Uterus (tissue), 4 donors: Measurements from ENCODE around the gene LSM6. TPM values are rescaled to one million over a fixed set of nuclear protein-coding genes. Genes with fewer than 3 reads are reported as not detected.

ENCODE experiments used
- DNase-seq, 2 donors: peaks; one replicate each; pipeline ENCODE4 v3.0.0-alpha.2; 2019 to 2020
- H3K27ac ChIP-seq, 2 donors: fragments of 200-600 bp; sonication (generic); 1 replicate in 1 of 2; 2 replicates in 1 of 2; pipeline ENCODE4 v1.5.1; 2016 to 2018
- H3K27me3 ChIP-seq, 2 donors: fragments of 200-600 bp; sonication (generic); one replicate each; pipeline ENCODE4 v1.5.1; 2018 to 2019; ENCODE audit warnings: control low read depth in 1 of 2
- H3K36me3 ChIP-seq, 2 donors: fragments of 200-600 bp; sonication (generic); one replicate each; pipeline ENCODE4 v1.5.1; 2019; ENCODE audit warnings: control low read depth in 1 of 2
- H3K4me1 ChIP-seq, 2 donors: fragments of 200-600 bp; sonication (generic); one replicate each; pipeline ENCODE4 v1.5.1; 2018 to 2019; ENCODE audit warnings: control low read depth in 1 of 2
- H3K4me3 ChIP-seq, 2 donors: fragments of 200-600 bp; sonication (generic); 1 replicate in 1 of 2; 2 replicates in 1 of 2; pipeline ENCODE4 v1.5.1; 2018 to 2019; ENCODE audit warnings: mild to moderate bottlenecking in 1 of 2
- H3K9me3 ChIP-seq, 2 donors: fragments of 200-600 bp; sonication (generic); one replicate each; pipeline ENCODE4 v1.5.1; 2019; ENCODE audit warnings: control low read depth in 1 of 2
- CTCF ChIP-seq, 4 experiments: fragments of 200-600 bp in 2 of 4; fragments of 450-650 bp in 2 of 4; sonication (generic) in 2 of 4; IDR thresholded peaks; one replicate each; pipeline ENCODE4 v1.5.1; 2016 to 2019; ENCODE audit warnings: antibody characterized with exemption in 4 of 4, mild to moderate bottlenecking in 2 of 4, moderate library complexity in 1 of 4
- POLR2A ChIP-seq, 2 donors: fragments of 450-650 bp; IDR thresholded peaks; one replicate each; pipeline ENCODE4 v1.6.1; 2016; ENCODE audit warnings: antibody characterized with exemption in 2 of 2, mild to moderate bottlenecking in 1 of 2, moderate library complexity in 1 of 2
- intact Hi-C: fragments of 100-400 bp; cut with DNase I; formaldehyde crosslinking; loops from one replicate; pipeline ENCODE4 v1.15.1; 2023; ENCODE audit warnings: low total_unique reads
- total RNA-seq, 4 donors: library from RNA; depleted of rRNA in 3 of 4; stranded (reverse); fragments of >200 nt in 3 of 4; gene quantifications; one replicate each; pipeline versions ENCODE4 v1.1.0 to v1.2.4, GENCODE V29; 2014 to 2023
- donor health status: DM: yes; HTN: yes; CAD: no.

Gene LSM6
- total RNA-seq, 4 donors from 2014 or later: 8.7 to 56.8 (median 31.2) TPM

- Histone ChIP-seq H3K27me3 (no peaks in the 10 kb centered on the region), H3K4me1 (no peaks in the 10 kb centered on the region), H3K9me3 (no peaks in the 10 kb centered on the region), H3K27ac (no peak overlapping the region), H3K4me3 (no peak overlapping the region), H3K36me3 (no peaks in the 10 kb centered on the region)
- no peak for DNase-seq
- intact Hi-C loops: no loop called here
- no peak for TF ChIP-seq CTCF (IDR thresholded peaks at IDR 0.05)
- TF ChIP-seq POLR2A (IDR thresholded peaks at IDR 0.05): no peak
These were observed 53.9 kb downstream of the LSM6 start for GRCh38 chr4:146229406-146229805.

- intact Hi-C loops: no loop called here
- no peak for DNase-seq
- Histone ChIP-seq H3K36me3 (no peaks in the 10 kb centered on the region), H3K9me3 (no peaks in the 10 kb centered on the region), H3K4me1 (no peaks in the 10 kb centered on the region), H3K27me3 (no peaks in the 10 kb centered on the region), H3K4me3 (no peak overlapping the region), H3K27ac (no peak overlapping the region)
- no peak for TF ChIP-seq CTCF (IDR thresholded peaks at IDR 0.05)
- TF ChIP-seq POLR2A (IDR thresholded peaks at IDR 0.05): no peak
These were observed 56.7 kb downstream of the LSM6 start for GRCh38 chr4:146232131-146232722.

- Histone ChIP-seq H3K4me3 (no peak overlapping the region), H3K4me1 (no peaks in the 10 kb centered on the region), H3K9me3 (no peaks in the 10 kb centered on the region), H3K27ac (no peak overlapping the region), H3K27me3 (no peaks in the 10 kb centered on the region), H3K36me3 (no peaks in the 10 kb centered on the region)
- intact Hi-C loops: no loop called here
- DNase-seq: no peak
- TF ChIP-seq CTCF (IDR thresholded peaks at IDR 0.05) (no peak), POLR2A (IDR thresholded peaks at IDR 0.05) (no peak)
These were observed 60.2 kb downstream of the LSM6 start for GRCh38 chr4:146235654-146236177.

- no peak overlapping the region for H3K27ac ChIP-seq
- DNase-seq: no peak
- H3K27me3 ChIP-seq: no peaks in the 10 kb centered on the region
- no peaks in the 10 kb centered on the region for H3K4me1 ChIP-seq
- no peaks in the 10 kb centered on the region for H3K9me3 ChIP-seq
- no peak overlapping the region for H3K4me3 ChIP-seq
- no peaks in the 10 kb centered on the region for H3K36me3 ChIP-seq
- TF ChIP-seq CTCF (IDR thresholded peaks at IDR 0.05): no peak
- TF ChIP-seq POLR2A (IDR thresholded peaks at IDR 0.05): no peak
- intact Hi-C loops: no loop called here
These were observed 60.7 kb downstream of the LSM6 start for GRCh38 chr4:146236216-146236615.

- peaks cover 0 to 4% of the 10 kb centered on the region in 2 donors for H3K4me1 ChIP-seq
- no peaks in the 10 kb centered on the region for H3K27me3 ChIP-seq
- H3K27ac ChIP-seq: no peak overlapping the region
- H3K36me3 ChIP-seq: no peaks in the 10 kb centered on the region
- intact Hi-C loops: no loop called here
- no peak for DNase-seq
- TF ChIP-seq CTCF (IDR thresholded peaks at IDR 0.05): no peak
- TF ChIP-seq POLR2A (IDR thresholded peaks at IDR 0.05): no peak
- no peak overlapping the region for H3K4me3 ChIP-seq
- no peaks in the 10 kb centered on the region for H3K9me3 ChIP-seq
These were observed 61.6 kb downstream of the LSM6 start for GRCh38 chr4:146237092-146237491.
